GM13977 (cell line): ENCODE results near the gene SLC44A1.

Source experiments
- DNase-seq: peaks from one replicate; pipeline ENCODE4 v3.0.0; 2012; ENCODE audit warnings: low spot score
- in situ Hi-C: fragments of 300-500 bp; cut with MboI; formaldehyde crosslinking; loops from one replicate; pipeline ENCODE4 v1.12.0; 2022; ENCODE audit warnings: low sequenced_read_pairs, low pct_unique_long_range_greater_than_20kb, mixed read lengths, inconsistent platforms; ENCODE audit not compliant: unreplicated experiment
- TF ChIP-seq, protein P1 (sequence below): IDR thresholded peaks from 2 replicates; pipeline ENCODE4 v1.5.1; 2012; ENCODE audit warnings: mild to moderate bottlenecking, control low read depth; ENCODE audit not compliant: insufficient read depth; ENCODE audit errors: extremely low read depth, missing control alignments

SLC44A1 gene

DNA sequence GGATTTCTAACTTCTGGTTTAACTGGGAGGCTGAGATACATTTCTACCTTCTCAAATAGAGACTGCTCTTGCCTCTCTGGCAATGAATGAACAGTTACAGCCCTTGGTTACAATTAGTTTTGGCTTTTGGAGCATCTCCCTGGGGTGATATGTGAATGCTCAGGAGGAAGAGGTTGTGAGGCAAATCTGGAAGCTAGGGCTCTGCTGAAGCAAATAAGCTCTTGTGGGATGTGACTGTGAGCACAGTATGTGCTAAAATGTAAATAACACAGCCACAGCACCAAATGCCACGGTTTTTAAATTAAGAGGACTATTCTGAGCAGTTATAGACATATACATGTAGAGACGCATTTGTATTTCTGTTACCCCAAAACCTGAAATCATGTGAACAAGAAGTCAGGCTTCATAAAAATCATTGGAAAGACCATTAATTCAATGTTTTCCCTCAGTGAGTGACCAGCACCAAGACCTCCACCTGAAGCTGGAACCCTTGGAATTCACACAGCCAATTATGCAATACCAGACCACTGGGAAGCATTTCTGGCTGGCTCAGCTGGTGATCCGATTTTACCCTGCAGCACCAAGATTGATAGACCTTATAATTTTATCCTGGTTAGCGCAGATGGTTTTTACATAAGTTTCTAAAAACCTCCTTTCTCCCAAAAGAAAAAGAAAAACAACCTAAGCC lies 3.0 kb upstream of the SLC44A1 start:
- no peak for DNase-seq
- in situ Hi-C loops, result no loop called here
- TF ChIP-seq, protein P1, sequence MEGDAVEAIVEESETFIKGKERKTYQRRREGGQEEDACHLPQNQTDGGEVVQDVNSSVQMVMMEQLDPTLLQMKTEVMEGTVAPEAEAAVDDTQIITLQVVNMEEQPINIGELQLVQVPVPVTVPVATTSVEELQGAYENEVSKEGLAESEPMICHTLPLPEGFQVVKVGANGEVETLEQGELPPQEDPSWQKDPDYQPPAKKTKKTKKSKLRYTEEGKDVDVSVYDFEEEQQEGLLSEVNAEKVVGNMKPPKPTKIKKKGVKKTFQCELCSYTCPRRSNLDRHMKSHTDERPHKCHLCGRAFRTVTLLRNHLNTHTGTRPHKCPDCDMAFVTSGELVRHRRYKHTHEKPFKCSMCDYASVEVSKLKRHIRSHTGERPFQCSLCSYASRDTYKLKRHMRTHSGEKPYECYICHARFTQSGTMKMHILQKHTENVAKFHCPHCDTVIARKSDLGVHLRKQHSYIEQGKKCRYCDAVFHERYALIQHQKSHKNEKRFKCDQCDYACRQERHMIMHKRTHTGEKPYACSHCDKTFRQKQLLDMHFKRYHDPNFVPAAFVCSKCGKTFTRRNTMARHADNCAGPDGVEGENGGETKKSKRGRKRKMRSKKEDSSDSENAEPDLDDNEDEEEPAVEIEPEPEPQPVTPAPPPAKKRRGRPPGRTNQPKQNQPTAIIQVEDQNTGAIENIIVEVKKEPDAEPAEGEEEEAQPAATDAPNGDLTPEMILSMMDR, result no peak

DNA sequence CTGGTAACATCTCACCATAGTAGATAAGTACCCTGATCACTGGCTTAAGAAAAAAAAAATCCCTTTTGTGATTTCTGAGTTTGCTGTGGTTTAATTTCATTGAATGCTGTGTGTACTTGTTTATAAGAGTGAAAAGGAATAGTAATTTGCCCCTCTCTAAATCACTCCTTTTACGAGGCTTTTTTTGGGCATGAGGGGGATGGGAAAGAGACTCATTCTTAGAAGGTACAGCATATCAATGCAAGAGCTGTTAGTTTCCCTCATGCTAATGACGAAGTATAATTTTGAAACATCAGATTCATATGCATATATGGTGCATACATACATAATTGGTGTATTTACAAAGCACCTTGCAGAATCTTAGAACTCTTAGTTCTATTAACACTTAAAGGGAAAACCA lies 2.4 kb upstream of the SLC44A1 start:
- in situ Hi-C loops, result no loop called here
- TF ChIP-seq, protein P1, result no peak
- no peak for DNase-seq

DNA sequence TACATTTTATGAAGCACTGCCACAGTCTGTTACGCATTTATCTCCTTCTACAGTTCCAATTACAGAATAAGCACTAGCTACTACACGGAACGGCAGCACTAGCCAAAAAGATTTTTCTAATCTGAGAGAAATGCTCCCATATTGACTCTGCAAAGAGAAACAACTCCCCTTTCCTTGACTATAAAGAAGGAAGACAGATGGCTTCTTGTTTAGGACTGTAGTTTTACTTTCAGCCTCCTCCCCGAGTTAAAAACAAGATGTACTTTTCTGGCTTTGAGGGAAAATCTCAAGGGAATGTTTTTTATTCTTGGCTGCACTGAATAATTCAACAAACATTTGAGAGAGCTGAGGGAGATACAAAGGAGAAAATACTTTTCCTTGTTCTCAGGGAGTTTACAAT lies 1.9 kb upstream of the SLC44A1 start:
- TF ChIP-seq, protein P1, result no peak
- no peak for DNase-seq
- in situ Hi-C loops, result no loop called here

DNA sequence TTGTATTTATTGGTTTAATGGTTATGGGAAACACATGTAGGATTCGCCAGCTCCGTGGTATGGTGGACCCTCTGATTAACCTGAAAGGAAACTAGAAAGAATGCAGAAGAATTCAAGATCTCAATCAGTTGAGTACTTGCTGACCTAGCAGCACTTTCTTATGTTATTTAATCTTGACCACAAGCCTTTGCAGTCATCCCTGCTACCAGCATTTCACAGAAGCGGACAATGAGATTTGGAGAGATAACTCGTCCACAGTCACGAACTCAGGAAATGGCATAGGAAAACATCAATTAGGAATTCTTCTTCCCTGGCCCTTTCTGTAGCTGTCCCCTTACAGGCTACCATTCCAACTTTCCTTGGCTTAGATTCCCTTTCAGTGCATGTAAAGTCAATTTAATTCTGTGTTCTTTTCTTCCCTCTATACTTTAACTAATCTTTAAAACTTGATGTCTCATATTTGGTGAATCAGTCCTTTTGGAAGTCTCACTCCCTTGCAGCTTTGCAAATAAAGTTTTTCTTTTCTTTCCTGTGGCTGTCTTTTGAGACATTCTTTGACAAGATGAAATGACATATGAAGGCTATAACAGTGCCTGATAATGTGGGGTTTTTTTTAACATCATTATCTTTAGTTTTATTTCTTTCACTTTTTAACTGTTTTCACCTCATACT lies 1.3 kb upstream of the SLC44A1 start:
- in situ Hi-C loops, result no loop called here
- no peak for DNase-seq
- TF ChIP-seq, protein P1, result no peak

DNA sequence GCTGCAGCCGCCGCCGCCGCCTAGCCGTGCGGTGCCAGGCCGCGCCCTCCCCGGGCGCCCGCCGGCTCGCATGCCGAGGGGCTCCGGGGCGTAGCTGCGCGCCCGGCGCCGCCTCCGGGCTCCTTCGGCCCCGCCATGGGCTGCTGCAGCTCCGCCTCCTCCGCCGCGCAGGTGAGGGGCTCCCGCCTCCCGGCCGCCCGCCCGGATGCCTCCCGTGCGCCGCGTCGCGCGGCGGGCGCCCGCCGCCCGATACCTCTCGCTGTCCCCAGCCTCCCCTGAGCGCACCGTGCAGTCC lies 230 bp downstream of the SLC44A1 start:
- in situ Hi-C loops, result no loop called here
- peak; percentile 77 for DNase-seq
- TF ChIP-seq, protein P1, result no peak

DNA sequence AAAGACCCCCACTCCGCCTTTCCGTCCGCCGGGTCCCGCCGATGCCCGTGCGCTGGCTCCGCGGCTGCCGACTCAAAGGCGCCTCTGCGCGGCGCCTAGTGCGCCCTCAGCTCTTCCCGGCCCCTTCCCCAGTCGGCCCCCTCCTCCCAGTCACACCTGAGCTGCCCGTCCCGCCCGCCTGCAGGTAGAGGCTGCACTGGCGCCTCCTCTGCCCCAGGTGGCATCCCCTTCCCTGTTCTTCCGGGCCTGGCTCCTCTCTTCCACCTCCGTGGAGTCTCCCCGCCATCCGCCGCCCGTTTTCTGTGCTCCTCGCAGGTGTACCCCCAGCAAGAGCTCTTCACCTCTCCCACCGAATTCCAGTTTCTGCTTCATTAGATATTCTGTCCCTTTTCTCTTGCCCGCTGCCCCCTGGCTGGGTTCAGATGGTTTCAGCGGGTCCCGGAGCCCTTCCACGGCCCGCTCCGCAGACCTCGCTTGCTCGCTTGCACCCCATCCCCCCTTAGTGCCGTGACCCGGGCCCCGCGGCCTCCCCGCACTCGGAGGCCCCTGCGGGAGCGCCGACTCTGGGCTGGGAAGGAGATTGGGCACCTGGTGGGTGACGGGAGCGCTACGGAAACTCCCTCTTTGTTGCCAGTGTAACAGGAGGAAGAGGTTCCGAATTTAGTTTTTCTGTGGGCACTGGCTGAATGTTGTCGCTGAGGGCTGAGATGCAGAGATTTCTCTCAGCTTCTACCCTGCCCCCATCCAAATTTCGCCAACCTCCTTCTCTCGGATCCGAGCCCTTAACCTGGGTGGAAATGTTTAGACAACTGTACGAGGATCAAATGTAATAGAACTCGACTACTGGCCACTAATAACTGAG lies 809 bp downstream of the SLC44A1 start:
- in situ Hi-C loops, result no loop called here
- peak; percentile 53 for DNase-seq
- TF ChIP-seq, protein P1, result peak; percentile 32
